H9 (cell line): ENCODE data around the gene SSNA1. TPM values are rescaled to one million over a fixed set of nuclear protein-coding genes. Genes with fewer than 3 reads are reported as not detected.

Source experiments
- DNase-seq: peaks from one replicate; pipeline ENCODE4 v3.0.0-alpha.2; 2017
- H2AFZ ChIP-seq: one replicate; pipeline ENCODE4 v1.6.1; 2013; ENCODE audit warnings: mild to moderate bottlenecking, low read length, control low read depth, moderate library complexity
- H2AK5ac ChIP-seq: 2 replicates; pipeline ENCODE4 v1.6.1; 2013; ENCODE audit warnings: low read length, control low read depth, mixed read lengths; ENCODE audit not compliant: insufficient read length
- H2BK120ac ChIP-seq: one replicate; pipeline ENCODE4 v1.6.1; 2013; ENCODE audit warnings: low read depth, mild to moderate bottlenecking, low read length, control low read depth, inconsistent platforms; ENCODE audit not compliant: poor library complexity, severe bottlenecking
- H2BK12ac ChIP-seq: 2 replicates; pipeline ENCODE4 v1.6.1; 2013; ENCODE audit warnings: low read length, control low read depth, mixed read lengths, low read depth; ENCODE audit not compliant: insufficient read length
- H2BK15ac ChIP-seq: 2 replicates; pipeline ENCODE4 v1.6.1; 2013; ENCODE audit warnings: low read depth, low read length, control low read depth
- H2BK20ac ChIP-seq: one replicate; pipeline ENCODE4 v1.6.1; 2013; ENCODE audit warnings: low read depth, mild to moderate bottlenecking, low read length, control low read depth, inconsistent platforms; ENCODE audit not compliant: poor library complexity, severe bottlenecking
- H2BK5ac ChIP-seq: 2 replicates; pipeline ENCODE4 v1.6.1; 2013; ENCODE audit warnings: low read length, control low read depth, mixed read lengths; ENCODE audit not compliant: insufficient read length
- H3K14ac ChIP-seq: 2 replicates; pipeline ENCODE4 v1.6.1; 2013; ENCODE audit warnings: low read length, control low read depth; ENCODE audit not compliant: insufficient read depth
- H3K18ac ChIP-seq: 2 replicates; pipeline ENCODE4 v1.6.1; 2013; ENCODE audit warnings: low read depth, mild to moderate bottlenecking, mixed read lengths, low read length, control low read depth; ENCODE audit not compliant: insufficient read length
- H3K23ac ChIP-seq: 2 replicates; pipeline ENCODE4 v1.6.1; 2013; ENCODE audit warnings: low read length, control low read depth, mixed read lengths, low read depth; ENCODE audit not compliant: insufficient read length
- H3K23me2 ChIP-seq: 2 replicates; pipeline ENCODE4 v1.6.1; 2013; ENCODE audit warnings: low read depth, mild to moderate bottlenecking, mixed read lengths, low read length, control low read depth; ENCODE audit not compliant: insufficient read length, poor library complexity, severe bottlenecking
- H3K27ac ChIP-seq: 2 replicates; pipeline ENCODE4 v1.5.1; 2013; ENCODE audit warnings: low read length, control low read depth, mixed read lengths, low read depth; ENCODE audit not compliant: insufficient read length
- H3K27me3 ChIP-seq: 2 replicates; pipeline ENCODE4 v1.6.1; 2013; ENCODE audit warnings: low read length, control low read depth, inconsistent platforms; ENCODE audit not compliant: insufficient read depth
- H3K4ac ChIP-seq: 2 replicates; pipeline ENCODE4 v1.6.1; 2013; ENCODE audit warnings: low read depth, mild to moderate bottlenecking, control low read depth, inconsistent platforms, low read length, moderate library complexity
- H3K4me1 ChIP-seq: 2 replicates; pipeline ENCODE4 v1.6.1; 2013; ENCODE audit warnings: low read length, control low read depth, inconsistent platforms; ENCODE audit not compliant: insufficient read depth
- H3K4me2 ChIP-seq: 2 replicates; pipeline ENCODE4 v1.6.1; 2013; ENCODE audit warnings: low read length, control low read depth, mixed read lengths; ENCODE audit not compliant: insufficient read length, insufficient read depth
- H3K56ac ChIP-seq: 2 replicates; pipeline ENCODE4 v1.6.1; 2013; ENCODE audit warnings: low read depth, mild to moderate bottlenecking, mixed read lengths, low read length, control low read depth; ENCODE audit not compliant: insufficient read length
- H3K79me1 ChIP-seq: 2 replicates; pipeline ENCODE4 v1.6.1; 2013; ENCODE audit warnings: low read depth, mild to moderate bottlenecking, moderate library complexity, low read length, control low read depth, inconsistent platforms; ENCODE audit not compliant: insufficient read depth, poor library complexity, severe bottlenecking
- H3K79me2 ChIP-seq: 2 replicates; pipeline ENCODE4 v1.6.1; 2013; ENCODE audit warnings: low read length, control low read depth, inconsistent platforms; ENCODE audit not compliant: insufficient read depth
- H3K9ac ChIP-seq: 2 replicates; pipeline ENCODE4 v1.6.1; 2013; ENCODE audit warnings: low read length, control low read depth, mixed read lengths; ENCODE audit not compliant: insufficient read length; ENCODE audit errors: extremely low read depth
- H3K9me3 ChIP-seq: one replicate; pipeline ENCODE4 v1.6.1; 2013; ENCODE audit warnings: low read depth, low read length, inconsistent platforms; ENCODE audit not compliant: control insufficient read depth
- H3T11ph ChIP-seq: one replicate; pipeline ENCODE4 v1.6.1; 2013; ENCODE audit warnings: mild to moderate bottlenecking, low read length, control low read depth, inconsistent platforms
- H4K20me1 ChIP-seq: one replicate; pipeline ENCODE4 v1.6.1; 2013; ENCODE audit not compliant: control insufficient read depth, insufficient read length, insufficient read depth
- H4K5ac ChIP-seq: 2 replicates; pipeline ENCODE4 v1.6.1; 2013; ENCODE audit warnings: low read depth, mild to moderate bottlenecking, mixed read lengths, low read length, control low read depth; ENCODE audit not compliant: insufficient read length
- H4K8ac ChIP-seq: replicated peaks from 2 replicates; pipeline ENCODE4 v1.6.1; 2013; ENCODE audit warnings: low read length, control low read depth, mixed read lengths, low read depth; ENCODE audit not compliant: insufficient read length
- H4K91ac ChIP-seq: 2 replicates; pipeline ENCODE4 v1.6.1; 2013; ENCODE audit warnings: low read depth, mild to moderate bottlenecking, moderate library complexity, mixed read lengths, low read length, control low read depth; ENCODE audit not compliant: insufficient read length
- H3K27ac Mint-ChIP-seq, 3 experiments: 2 replicates in 2 of 3; 3 replicates in 1 of 3; pipeline ENCODE4 v1.8.0; 2020 to 2021; ENCODE audit warnings: mixed read lengths in 3 of 3, mild to moderate bottlenecking in 1 of 3, moderate library complexity in 1 of 3
- H3K27me3 Mint-ChIP-seq: 2 replicates; pipeline ENCODE4 v1.8.0; 2021; ENCODE audit warnings: low read depth, mild to moderate bottlenecking, moderate library complexity, mixed read lengths
- H3K36me3 Mint-ChIP-seq, 3 experiments: 2 replicates in 2 of 3; 3 replicates in 1 of 3; pipeline ENCODE4 v1.8.0; 2020 to 2021; ENCODE audit warnings: low read depth in 3 of 3, mixed read lengths in 3 of 3; ENCODE audit not compliant: insufficient read depth in 1 of 3
- H3K4me1 Mint-ChIP-seq, 2 experiments: 2 replicates each; pipeline ENCODE4 v1.8.0; 2020; ENCODE audit warnings: mixed read lengths in 2 of 2
- H3K4me3 Mint-ChIP-seq, 2 experiments: 2 replicates in 1 of 2; 3 replicates in 1 of 2; pipeline ENCODE4 v1.8.0; 2020 to 2021; ENCODE audit warnings: mild to moderate bottlenecking in 2 of 2, mixed read lengths in 2 of 2, moderate library complexity in 1 of 2
- H3K9me3 Mint-ChIP-seq, 2 experiments: 2 replicates in 1 of 2; 3 replicates in 1 of 2; pipeline ENCODE4 v1.8.0; 2020; ENCODE audit warnings: mild to moderate bottlenecking in 2 of 2, mixed read lengths in 2 of 2, moderate library complexity in 1 of 2
- CTCF ChIP-seq: fragments of 200-600 bp; sonication (generic); conservative IDR thresholded peaks from 3 replicates; pipeline ENCODE4 v1.8.0; 2021; ENCODE audit warnings: antibody characterized with exemption, mild to moderate bottlenecking
- whole genome bisulfite sequencing: extraction: QIAGEN DNeasy Blood & Tissue Kit; methylation state at CpG from one replicate; pipeline ENCODE4 v1.1.7; 2013; ENCODE audit warnings: missing lambda C conversion rate, low lambda C conversion rate, mixed read lengths; ENCODE audit not compliant: insufficient read length; ENCODE audit errors: extremely low coverage; 5-methylcytosine and 5-hydroxymethylcytosine counted together
- total RNA-seq: library from RNA; stranded (reverse); gene quantifications from 2 replicates; pipeline ENCODE4 v1.2.1, GENCODE V29; 2021

Gene SSNA1
- total RNA-seq, 1 experiment from 2014 or later: 69.2 TPM

DNA sequence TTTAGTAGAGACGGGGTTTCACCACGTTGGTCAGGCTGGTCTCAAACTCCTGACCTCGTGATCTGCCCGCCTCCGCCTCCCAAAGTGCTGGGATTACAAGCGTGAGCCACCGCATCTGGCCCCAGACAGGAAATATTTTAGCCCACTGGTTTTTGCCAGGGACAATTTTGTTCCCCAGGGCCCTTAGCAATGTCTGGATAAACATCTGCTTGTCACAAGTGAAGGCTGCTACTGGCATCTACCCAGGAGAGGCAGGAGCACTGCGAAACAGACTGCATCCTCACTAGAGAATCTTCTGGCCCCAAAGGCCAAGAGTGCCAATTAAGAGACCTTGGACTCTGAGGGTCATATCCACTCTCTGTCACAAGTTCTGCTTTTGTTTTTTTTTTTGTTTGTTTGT is 14.5 kb downstream of the SSNA1 start:
- Mint-ChIP-seq H3K27ac (no peak overlapping the region), H3K4me3 (peak overlapping the region in 1 of 2 experiments; percentile 42; a peak in 3 of 5 replicates)
- H3K9ac ChIP-seq: no peak overlapping the region

More for the DNA sequence above, 14.5 kb downstream of the SSNA1 start:
- no peak overlapping the region for H3K56ac ChIP-seq
- no peaks in the 10 kb centered on the region; the same call in 1 of the 2 replicates for H3K4me1 ChIP-seq
- no peak overlapping the region for H2BK5ac ChIP-seq
- TF ChIP-seq CTCF: no peak
- peaks cover 13% of the 10 kb centered on the region; the same call in 1 of the 2 replicates for H3K79me2 ChIP-seq
- no peak overlapping the region for H4K8ac ChIP-seq
- H2BK120ac ChIP-seq: no peak overlapping the region
- peaks cover 23% of the 10 kb centered on the region for H3K79me1 ChIP-seq
- no peak overlapping the region for H2BK20ac ChIP-seq
- no peak overlapping the region for H4K91ac ChIP-seq
- no peak overlapping the region for H2BK15ac ChIP-seq
- H4K5ac ChIP-seq: no peak overlapping the region
- H3K4me1 Mint-ChIP-seq: peaks cover 25 to 41% of the 10 kb centered on the region in 2 experiments
- no peaks in the 10 kb centered on the region for H3K27me3 ChIP-seq
- no peaks in the 10 kb centered on the region for H3K9me3 ChIP-seq
- H4K20me1 ChIP-seq: no peaks in the 10 kb centered on the region
- H3K23ac ChIP-seq: no peak overlapping the region
- no peak overlapping the region for H2AFZ ChIP-seq
- no peak overlapping the region for H3K4me2 ChIP-seq
- no peak overlapping the region for H3K18ac ChIP-seq
- no CpG with 5 or more reads among the region's 8 CpGs for WGBS
- H3K14ac ChIP-seq: no peak overlapping the region
- H3K36me3 Mint-ChIP-seq: peaks cover 6 to 20% (median 13%) of the 10 kb centered on the region in 3 experiments
- H3T11ph ChIP-seq: no peak overlapping the region
- peaks cover 8% of the 10 kb centered on the region for H3K23me2 ChIP-seq
- no peak overlapping the region for H3K27ac ChIP-seq
- no peak overlapping the region for H3K4ac ChIP-seq
- no peak overlapping the region for H2AK5ac ChIP-seq
- H2BK12ac ChIP-seq: no peak overlapping the region
- DNase-seq: no peak
- peaks cover 2% of the 10 kb centered on the region; the same call in 1 of the 2 replicates for H3K27me3 Mint-ChIP-seq
- no peaks in the 10 kb centered on the region for H3K9me3 Mint-ChIP-seq
